Nucleus accumbens (tissue), 56 donors: ENCODE measurements around the gene KDM3A.

ENCODE experiments used
- DNase-seq, 56 donors: peaks; one replicate each; lab custom pipeline; 2025; lab: John Stamatoyannopoulos, UW

KDM3A gene, protein sequence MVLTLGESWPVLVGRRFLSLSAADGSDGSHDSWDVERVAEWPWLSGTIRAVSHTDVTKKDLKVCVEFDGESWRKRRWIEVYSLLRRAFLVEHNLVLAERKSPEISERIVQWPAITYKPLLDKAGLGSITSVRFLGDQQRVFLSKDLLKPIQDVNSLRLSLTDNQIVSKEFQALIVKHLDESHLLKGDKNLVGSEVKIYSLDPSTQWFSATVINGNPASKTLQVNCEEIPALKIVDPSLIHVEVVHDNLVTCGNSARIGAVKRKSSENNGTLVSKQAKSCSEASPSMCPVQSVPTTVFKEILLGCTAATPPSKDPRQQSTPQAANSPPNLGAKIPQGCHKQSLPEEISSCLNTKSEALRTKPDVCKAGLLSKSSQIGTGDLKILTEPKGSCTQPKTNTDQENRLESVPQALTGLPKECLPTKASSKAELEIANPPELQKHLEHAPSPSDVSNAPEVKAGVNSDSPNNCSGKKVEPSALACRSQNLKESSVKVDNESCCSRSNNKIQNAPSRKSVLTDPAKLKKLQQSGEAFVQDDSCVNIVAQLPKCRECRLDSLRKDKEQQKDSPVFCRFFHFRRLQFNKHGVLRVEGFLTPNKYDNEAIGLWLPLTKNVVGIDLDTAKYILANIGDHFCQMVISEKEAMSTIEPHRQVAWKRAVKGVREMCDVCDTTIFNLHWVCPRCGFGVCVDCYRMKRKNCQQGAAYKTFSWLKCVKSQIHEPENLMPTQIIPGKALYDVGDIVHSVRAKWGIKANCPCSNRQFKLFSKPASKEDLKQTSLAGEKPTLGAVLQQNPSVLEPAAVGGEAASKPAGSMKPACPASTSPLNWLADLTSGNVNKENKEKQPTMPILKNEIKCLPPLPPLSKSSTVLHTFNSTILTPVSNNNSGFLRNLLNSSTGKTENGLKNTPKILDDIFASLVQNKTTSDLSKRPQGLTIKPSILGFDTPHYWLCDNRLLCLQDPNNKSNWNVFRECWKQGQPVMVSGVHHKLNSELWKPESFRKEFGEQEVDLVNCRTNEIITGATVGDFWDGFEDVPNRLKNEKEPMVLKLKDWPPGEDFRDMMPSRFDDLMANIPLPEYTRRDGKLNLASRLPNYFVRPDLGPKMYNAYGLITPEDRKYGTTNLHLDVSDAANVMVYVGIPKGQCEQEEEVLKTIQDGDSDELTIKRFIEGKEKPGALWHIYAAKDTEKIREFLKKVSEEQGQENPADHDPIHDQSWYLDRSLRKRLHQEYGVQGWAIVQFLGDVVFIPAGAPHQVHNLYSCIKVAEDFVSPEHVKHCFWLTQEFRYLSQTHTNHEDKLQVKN (N-terminal part only)

DNA sequence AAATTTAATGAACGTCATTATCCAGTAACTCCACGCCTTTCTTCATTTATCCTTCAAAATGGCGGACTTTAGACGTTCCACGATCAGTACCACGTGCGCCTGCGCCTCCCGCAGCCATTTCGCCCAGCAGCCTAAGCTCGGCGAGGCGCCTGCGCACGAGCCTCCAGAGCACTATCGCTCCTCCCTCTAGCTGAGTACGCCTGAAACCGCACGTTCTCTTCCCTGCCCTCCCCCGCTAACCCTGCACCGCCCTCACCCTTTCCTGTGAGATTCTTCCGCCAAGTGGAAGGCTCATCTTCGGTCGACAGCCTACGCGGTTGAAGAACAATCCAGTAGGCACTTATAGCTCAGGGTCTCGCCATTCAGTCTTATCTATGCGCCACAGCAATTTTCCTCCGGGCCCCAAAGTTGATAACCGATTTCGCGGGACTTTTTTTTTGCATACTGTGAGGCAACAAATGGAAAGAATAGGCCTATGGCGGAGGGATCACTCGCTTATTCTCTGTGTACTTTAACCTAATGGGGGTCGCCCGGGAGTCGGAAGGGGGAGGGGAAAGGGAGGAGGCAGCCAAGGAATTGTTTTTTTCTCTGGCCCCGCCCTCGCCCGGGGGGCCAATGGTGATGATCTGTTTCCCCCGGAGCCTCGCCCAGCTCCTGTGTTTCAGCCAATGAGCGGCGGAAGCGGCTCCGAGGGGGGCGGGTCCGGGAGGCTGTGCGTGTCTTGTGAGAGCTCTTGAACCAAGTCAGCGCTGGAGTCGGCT is at the start of gene KDM3A:
TSS of gene KDM3A (plus strand) at position 741 of the 761 bp plus-strand sequence. CDS start 677 bp downstream, outside the sequence.
- peak; percentile 78 to 100 (median 98) for DNase-seq

DNA sequence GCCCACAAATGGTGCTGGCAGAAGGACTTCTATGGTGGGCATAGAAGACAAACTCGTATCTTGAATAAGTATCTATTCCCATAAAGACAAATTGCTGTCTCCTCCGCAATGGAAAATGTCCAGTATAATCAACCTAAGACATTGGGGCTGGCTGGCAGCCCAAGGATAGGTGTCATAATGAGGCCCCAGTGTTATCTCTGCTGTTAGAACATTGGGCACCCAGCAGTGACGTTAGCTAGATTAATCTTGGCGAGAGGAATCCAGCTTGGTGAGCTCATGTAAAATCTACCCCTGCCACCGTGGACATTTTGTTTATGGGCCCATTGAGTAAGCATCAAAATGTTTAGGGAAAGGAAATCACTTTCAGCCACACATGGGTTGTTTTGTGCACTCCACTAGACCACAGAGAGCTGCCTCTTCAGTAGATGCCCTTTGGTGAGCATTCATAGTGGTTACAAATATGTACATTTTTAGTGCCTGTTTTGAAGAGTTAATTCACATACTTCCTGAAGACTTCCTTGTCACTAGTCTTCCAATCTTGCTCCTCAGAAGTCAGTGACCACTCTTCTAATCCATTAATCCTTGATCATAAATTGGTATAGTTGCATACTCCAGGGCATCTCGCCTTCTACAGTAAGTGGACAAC is 48.2 kb upstream of the KDM3A start:
- no peak for DNase-seq

DNA sequence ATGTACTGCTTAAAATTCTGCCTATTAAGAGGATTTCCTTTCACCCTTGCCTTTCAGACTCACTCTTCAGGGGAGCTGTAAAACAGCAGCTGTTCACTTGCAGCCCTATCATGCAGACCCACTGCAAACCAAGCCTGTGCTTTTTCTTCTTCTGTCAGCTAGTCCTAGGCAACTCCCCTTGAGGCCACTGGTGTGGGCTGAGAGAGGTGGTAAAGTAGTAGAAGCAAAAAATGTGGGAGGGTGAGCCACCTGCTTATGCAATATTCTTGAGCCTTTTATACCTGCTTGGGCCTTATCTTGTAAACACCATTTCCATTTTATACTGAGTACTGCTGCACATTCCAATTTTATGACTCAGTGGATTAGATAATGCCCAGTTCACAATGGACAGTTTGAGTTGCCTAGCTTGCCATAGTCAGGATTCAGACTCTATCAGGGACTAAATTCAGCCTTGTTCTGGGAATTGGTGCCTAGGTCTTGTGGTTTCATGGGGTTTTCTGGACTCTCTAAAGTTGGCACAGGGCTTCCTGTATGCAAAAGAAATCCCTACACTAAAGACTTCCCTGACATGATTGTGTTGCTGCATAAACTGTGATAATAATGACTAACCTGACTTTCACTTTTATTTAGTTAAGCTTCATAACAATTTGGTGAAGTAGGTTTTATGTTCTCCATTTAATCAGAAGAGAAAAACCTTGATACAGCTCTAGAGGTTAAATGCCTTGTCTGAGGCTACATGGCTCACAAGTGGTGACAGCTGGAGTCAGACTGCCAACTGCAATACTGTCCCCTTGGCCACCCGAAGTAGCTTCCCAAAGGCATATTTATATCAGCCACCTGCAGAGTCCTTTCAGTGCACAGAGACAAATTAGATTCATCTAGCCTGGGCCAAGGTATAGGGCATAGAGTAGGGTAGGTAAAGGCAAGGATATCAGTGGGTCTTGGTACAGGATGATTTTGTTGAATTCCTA is 47.4 kb upstream of the KDM3A start:
- DNase-seq: no peak

- DNase-seq: peak in 34 of 56 donors; percentile 4 to 66 (median 28)
Measured at GRCh38 chr2:86396291-86396785, 44.8 kb upstream of the KDM3A start.

- no peak for DNase-seq
Measured at GRCh38 chr2:86397986-86398385, 43.2 kb upstream of the KDM3A start.

DNA sequence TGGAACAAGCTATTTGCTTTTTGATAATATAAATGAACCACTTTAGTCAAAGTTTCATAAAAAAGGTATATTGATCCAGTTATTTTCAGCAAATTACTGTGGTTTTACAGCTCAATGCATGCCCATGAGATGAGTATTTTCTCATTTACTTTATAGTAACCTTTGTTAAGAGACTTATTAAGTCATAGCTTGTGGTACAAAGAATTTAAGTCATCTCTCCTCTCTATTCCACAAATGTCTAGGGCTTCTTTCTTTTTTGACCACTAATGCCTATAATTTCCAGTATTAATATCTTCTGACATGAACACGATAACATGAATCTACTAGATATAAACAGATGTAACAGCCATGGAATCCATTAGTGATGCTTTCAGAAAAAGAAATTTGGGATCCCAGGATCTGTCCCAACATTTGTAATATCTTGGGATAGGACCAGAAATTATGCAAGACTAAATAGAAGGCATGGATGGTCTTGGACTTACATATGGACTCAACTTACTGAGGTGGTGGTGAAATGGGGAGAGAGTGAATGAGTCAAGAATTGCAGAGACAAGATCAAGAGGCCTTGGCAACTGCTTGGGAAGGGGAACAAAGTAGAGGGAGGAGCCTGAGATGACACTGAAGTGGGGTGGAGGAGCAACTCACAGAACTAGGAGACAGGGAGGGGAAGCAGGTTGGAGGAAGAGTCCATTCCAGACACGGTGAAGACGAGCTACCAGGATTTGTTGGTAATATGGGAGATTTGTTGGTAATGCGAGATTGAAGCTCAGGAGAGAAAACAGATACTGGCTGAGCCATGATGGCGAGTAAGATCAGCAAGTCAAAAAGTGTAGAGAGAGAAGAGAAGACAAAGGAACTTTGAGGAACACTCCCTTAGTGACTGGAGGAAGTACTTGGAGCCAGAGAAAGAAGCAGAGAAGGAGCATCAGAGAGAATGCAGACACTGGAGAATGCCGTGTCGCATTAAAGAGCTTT is 42.4 kb upstream of the KDM3A start:
- no peak for DNase-seq

DNA sequence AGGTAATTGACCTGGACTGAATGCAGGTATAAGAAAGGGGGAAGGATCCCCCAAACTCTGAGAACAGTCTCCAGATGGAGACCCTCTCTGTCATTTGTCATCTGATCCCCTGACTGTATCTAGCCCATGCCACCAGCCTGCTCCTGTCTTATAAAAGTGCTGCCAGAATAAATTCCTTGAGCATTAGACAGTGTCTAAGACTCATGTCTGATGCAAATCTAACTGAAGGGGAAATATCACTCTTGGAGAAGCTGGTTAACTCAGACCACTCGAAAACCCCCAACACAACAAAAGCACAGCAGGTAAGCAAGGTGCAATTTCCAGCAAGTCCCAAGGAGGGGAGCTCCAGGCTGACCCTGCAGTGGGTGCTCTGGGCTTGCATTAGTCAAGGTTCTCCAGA is 40.9 kb upstream of the KDM3A start:
- no peak for DNase-seq

GRCh38 chr2:86410581-86410980 is 30.6 kb upstream of the KDM3A start:
- no peak for DNase-seq

GRCh38 chr2:86411396-86411795 is 29.8 kb upstream of the KDM3A start:
- no peak for DNase-seq

GRCh38 chr2:86412007-86412406 is 29.2 kb upstream of the KDM3A start:
- DNase-seq: no peak

DNA sequence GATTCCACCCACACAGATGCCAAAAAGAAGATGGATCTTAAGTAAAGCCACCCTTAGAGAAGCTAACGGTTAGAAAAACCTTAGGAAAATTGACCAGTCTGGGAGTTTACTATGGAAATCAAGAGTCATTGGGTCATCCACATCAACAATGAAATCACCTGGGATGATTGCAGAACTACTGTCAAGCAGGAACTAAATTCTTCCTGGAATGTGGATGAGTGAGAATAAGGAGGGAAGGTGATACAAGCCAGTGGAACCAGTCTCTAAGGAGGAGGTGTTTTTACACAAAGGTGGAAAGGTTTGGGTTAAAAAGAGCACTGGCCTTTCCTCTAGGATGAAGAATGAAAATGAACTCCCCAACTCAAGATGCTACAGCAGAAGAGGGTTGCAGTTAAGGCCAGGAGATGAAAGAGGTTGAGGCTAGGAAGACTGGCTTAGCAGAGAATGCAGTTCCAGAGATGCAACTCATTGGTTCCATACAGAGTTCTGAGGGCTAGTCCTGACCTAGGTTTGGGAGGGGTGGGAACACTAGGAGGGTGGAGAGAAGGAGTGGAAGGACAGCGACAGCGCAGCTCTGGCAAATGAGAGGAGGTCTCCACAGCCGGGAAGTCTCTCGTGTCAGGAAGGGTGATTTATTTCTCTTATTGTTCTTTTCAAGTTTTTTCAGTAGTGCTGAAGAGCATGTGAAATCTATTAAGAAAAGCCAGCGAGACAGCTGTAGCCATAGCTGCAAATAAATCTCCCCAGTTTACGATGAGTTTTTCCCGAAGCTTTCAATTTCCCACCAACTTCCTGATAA is 27.7 kb upstream of the KDM3A start:
- DNase-seq: no peak

GRCh38 chr2:86414996-86415395 is 26.2 kb upstream of the KDM3A start:
- no peak for DNase-seq

GRCh38 chr2:86416146-86416545 is 25.0 kb upstream of the KDM3A start:
- peak in 2 of 56 donors; percentile 2 to 24 for DNase-seq

- DNase-seq: no peak
Measured at GRCh38 chr2:86417961-86418360, 23.2 kb upstream of the KDM3A start.

DNA sequence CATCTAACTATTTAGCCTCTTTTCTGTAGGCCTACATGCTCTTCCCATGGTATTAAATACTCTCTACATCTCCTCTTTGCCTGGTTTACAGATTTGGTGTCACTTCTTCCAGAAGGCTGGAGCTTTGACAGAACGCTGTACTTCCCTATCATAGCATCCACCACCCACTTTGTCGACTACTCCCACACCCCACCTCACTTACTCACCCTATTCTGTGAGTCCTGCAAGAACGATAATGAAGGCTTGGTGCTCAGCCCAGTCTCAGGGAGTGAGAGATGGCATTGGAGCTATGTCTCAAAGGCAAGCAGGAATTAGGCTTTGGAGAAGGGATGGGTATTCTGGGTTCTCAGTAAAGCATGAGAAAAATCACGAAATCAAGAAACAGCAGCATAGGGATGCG is 20.3 kb upstream of the KDM3A start:
- DNase-seq: no peak

DNA sequence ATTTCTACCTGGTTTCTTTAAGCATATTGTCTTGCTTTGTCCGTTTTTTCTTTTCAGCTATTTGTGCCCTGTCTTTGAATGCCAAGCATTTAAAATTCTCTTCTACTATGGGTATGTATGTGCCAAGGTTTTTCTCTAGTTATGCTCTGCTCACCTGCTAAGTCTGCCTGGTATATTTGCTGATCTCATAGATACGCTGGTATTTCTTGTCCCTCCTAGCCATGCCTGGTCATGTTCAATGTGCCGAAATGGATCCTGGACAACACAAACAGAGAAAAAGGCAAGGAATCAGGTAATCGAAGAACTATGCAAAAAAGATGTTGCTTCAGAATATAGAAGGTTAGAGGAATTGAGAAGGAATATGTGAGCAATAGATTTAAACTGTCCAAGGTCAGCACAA is 14.9 kb upstream of the KDM3A start:
- DNase-seq: no peak
